ENCODE data around the gene PPCS.
A peak's percentile ranks its signal among the peaks of the same experiment; 100 is the strongest.
"Not testable (repeated sequence)": the region's sequence is repeated elsewhere in the genome, so short reads cannot be mapped to it uniquely, and the experiment has no call there.

The PPCS gene

GRCh38 chr1:42453386-42453785 lies 3.0 kb upstream of the PPCS start:
- no peak for DNase-seq (ENCODE audit: low read depth)

GRCh38 chr1:42454403-42454802 lies 1.9 kb upstream of the PPCS start:
- no peak for DNase-seq (ENCODE audit: low read depth)

- DNase-seq (ENCODE audit: low read depth) = peak; percentile 51
These were observed 379 bp downstream of the PPCS start for GRCh38 chr1:42456754-42457089.

GRCh38 chr1:42461196-42461595 lies 4.9 kb downstream of the PPCS start:
- no peak for DNase-seq (ENCODE audit: low read depth)

- peak; percentile 97 for DNase-seq (ENCODE audit: low read depth)
These were observed 6.8 kb downstream of the PPCS start, which contains the start of gene CCDC30 for GRCh38 chr1:42462828-42463763. Gene CCDC30, plus strand, starts transcription at chr1:42463286. Its CDS starts 17,266 bp downstream, at chr1:42480552.

- DNase-seq (ENCODE audit: low read depth) = no peak
These were observed 7.6 kb downstream of the PPCS start for GRCh38 chr1:42463921-42464320.

GRCh38 chr1:42466030-42466429 lies 9.7 kb downstream of the PPCS start:
- no peak for DNase-seq (ENCODE audit: low read depth)

- DNase-seq (ENCODE audit: low read depth) = no peak
These were observed 13.4 kb downstream of the PPCS start for GRCh38 chr1:42469727-42470126.

GRCh38 chr1:42476605-42477004 lies 20.3 kb downstream of the PPCS start:
- DNase-seq (ENCODE audit: low read depth) = no peak

GRCh38 chr1:42477354-42477753 lies 21.0 kb downstream of the PPCS start:
- not testable (repeated sequence) for DNase-seq (ENCODE audit: low read depth)

- no peak for DNase-seq (ENCODE audit: low read depth)
These were observed 21.4 kb downstream of the PPCS start for GRCh38 chr1:42477775-42478174.

GRCh38 chr1:42479621-42480020 lies 23.3 kb downstream of the PPCS start:
- DNase-seq (ENCODE audit: low read depth) = no peak

GRCh38 chr1:42480921-42481320 lies 24.6 kb downstream of the PPCS start:
- no peak for DNase-seq (ENCODE audit: low read depth)

- no peak for DNase-seq (ENCODE audit: low read depth)
These were observed 26.4 kb downstream of the PPCS start for GRCh38 chr1:42482635-42483153.

- DNase-seq (ENCODE audit: low read depth) = peak; percentile 54
These were observed 28.0 kb downstream of the PPCS start for GRCh38 chr1:42484382-42484781.

GRCh38 chr1:42490237-42490636 lies 33.9 kb downstream of the PPCS start:
- DNase-seq (ENCODE audit: low read depth) = no peak

GRCh38 chr1:42502031-42502430 lies 45.7 kb downstream of the PPCS start:
- not testable (repeated sequence) for DNase-seq (ENCODE audit: low read depth)

- no peak for DNase-seq (ENCODE audit: low read depth)
These were observed 48.3 kb downstream of the PPCS start for GRCh38 chr1:42504535-42505128.

GRCh38 chr1:42506576-42506975 lies 50.2 kb downstream of the PPCS start:
- DNase-seq (ENCODE audit: low read depth) = no peak
